HEK293 (cell line): ENCODE measurements around the gene MRPL3.

Source experiments
- CTCF ChIA-PET: fragments of 350-600 bp; formaldehyde crosslinking; extraction: SDS; loops from one replicate; lab custom pipeline; 2021; ENCODE audit warnings: antibody characterized with exemption; lab: Yijun Ruan, JAX
- POLR2A ChIA-PET: fragments of 300-600 bp; formaldehyde crosslinking; extraction: SDS; loops from one replicate; lab custom pipeline; 2020; ENCODE audit warnings: antibody characterized with exemption, inconsistent platforms; lab: Yijun Ruan, JAX
- H3K27ac ChIP-seq: fragments of 200-500 bp; sonication (Bioruptor generic); 2 replicates; pipeline ENCODE4 v1.5.1; 2014; ENCODE audit warnings: low read depth, low read length, control low read depth, inconsistent platforms; ENCODE audit errors: extremely low read depth
- H3K36me3 ChIP-seq, 2 experiments: fragments of 200-500 bp in 1 of 2; sonication (Bioruptor generic) in 1 of 2; 1 replicate in 1 of 2; 2 replicates in 1 of 2; pipeline ENCODE4 v1.5.1; 2014 to 2017; ENCODE audit warnings: inconsistent platforms in 2 of 2, low read length in 2 of 2; ENCODE audit not compliant: control insufficient read depth in 2 of 2, insufficient read depth in 1 of 2
- H3K4me1 ChIP-seq: fragments of 200-500 bp; sonication (Bioruptor generic); 2 replicates; pipeline ENCODE4 v1.5.1; 2014; ENCODE audit warnings: mild to moderate bottlenecking, low read length, inconsistent platforms; ENCODE audit not compliant: control insufficient read depth, insufficient read depth
- H3K4me3 ChIP-seq: 2 replicates; pipeline ENCODE4 v1.5.1; 2011; ENCODE audit warnings: low read depth, mild to moderate bottlenecking, control low read depth, low read length, moderate library complexity
- H3K9me3 ChIP-seq: fragments of 200-500 bp; sonication (Bioruptor generic); 2 replicates; pipeline ENCODE4 v1.5.1; 2014; ENCODE audit warnings: low read depth, low read length, inconsistent platforms; ENCODE audit not compliant: control insufficient read depth, insufficient read depth
- MZF1 ChIP-seq: fragments of 450-650 bp; formaldehyde crosslinking; IDR thresholded peaks from 2 replicates; pipeline ENCODE4 v1.5.1; 2017; ENCODE audit warnings: missing biosample characterization, missing genetic modification characterization, borderline replicate concordance
- SP3 ChIP-seq: fragments of 450-650 bp; formaldehyde crosslinking; IDR thresholded peaks from 2 replicates; pipeline ENCODE4 v1.5.1; 2016; ENCODE audit warnings: missing biosample characterization, missing genetic modification characterization
- YY2 ChIP-seq: fragments of 450-650 bp; formaldehyde crosslinking; IDR thresholded peaks from 2 replicates; pipeline ENCODE4 v1.5.1; 2016; ENCODE audit warnings: missing biosample characterization, missing genetic modification characterization
- ZBTB17 ChIP-seq: fragments of 450-650 bp; formaldehyde crosslinking; IDR thresholded peaks from 2 replicates; pipeline ENCODE4 v1.5.1; 2016; ENCODE audit warnings: missing biosample characterization, missing genetic modification characterization
- ZFP3 ChIP-seq: fragments of 450-650 bp; formaldehyde crosslinking; IDR thresholded peaks from 2 replicates; pipeline ENCODE4 v1.5.1; 2016; ENCODE audit warnings: low read depth, missing biosample characterization, missing genetic modification characterization
- ZFP69B ChIP-seq: fragments of 450-650 bp; formaldehyde crosslinking; IDR thresholded peaks from 2 replicates; pipeline ENCODE4 v1.5.1; 2016; ENCODE audit warnings: missing biosample characterization, missing genetic modification characterization
- ZIC2 ChIP-seq: fragments of 450-650 bp; formaldehyde crosslinking; IDR thresholded peaks from 2 replicates; pipeline ENCODE4 v1.5.1; 2016; ENCODE audit warnings: missing biosample characterization, missing genetic modification characterization
- ZNF155 ChIP-seq: fragments of 450-650 bp; formaldehyde crosslinking; IDR thresholded peaks from 2 replicates; pipeline ENCODE4 v1.5.1; 2016; ENCODE audit warnings: missing biosample characterization, missing genetic modification characterization
- ZNF169 ChIP-seq: fragments of 450-650 bp; formaldehyde crosslinking; IDR thresholded peaks from 2 replicates; pipeline ENCODE4 v1.5.1; 2016; ENCODE audit warnings: missing biosample characterization, missing genetic modification characterization
- ZNF221 ChIP-seq: fragments of 450-650 bp; formaldehyde crosslinking; IDR thresholded peaks from 2 replicates; pipeline ENCODE4 v1.5.1; 2017; ENCODE audit warnings: missing biosample characterization, missing genetic modification characterization, borderline replicate concordance
- ZNF366 ChIP-seq: fragments of 450-650 bp; formaldehyde crosslinking; conservative IDR thresholded peaks from 2 replicates; pipeline ENCODE4 v1.5.1; 2016; ENCODE audit warnings: missing biosample characterization, missing genetic modification characterization
- ZNF433 ChIP-seq: fragments of 450-650 bp; formaldehyde crosslinking; IDR thresholded peaks from 2 replicates; pipeline ENCODE4 v1.5.1; 2016; ENCODE audit warnings: missing biosample characterization, missing genetic modification characterization, low read depth
- ZNF514 ChIP-seq: fragments of 450-650 bp; formaldehyde crosslinking; IDR thresholded peaks from 2 replicates; pipeline ENCODE4 v1.5.1; 2016; ENCODE audit warnings: missing biosample characterization, missing genetic modification characterization
- ZNF521 ChIP-seq: fragments of 450-650 bp; formaldehyde crosslinking; IDR thresholded peaks from 2 replicates; pipeline ENCODE4 v1.5.1; 2017; ENCODE audit warnings: missing biosample characterization, mild to moderate bottlenecking, missing genetic modification characterization
- ZNF548 ChIP-seq: fragments of 450-650 bp; formaldehyde crosslinking; IDR thresholded peaks from 2 replicates; pipeline ENCODE4 v1.5.1; 2016; ENCODE audit warnings: missing biosample characterization, missing genetic modification characterization
- ZNF600 ChIP-seq: fragments of 450-650 bp; formaldehyde crosslinking; IDR thresholded peaks from 2 replicates; pipeline ENCODE4 v1.5.1; 2016; ENCODE audit warnings: missing biosample characterization, missing genetic modification characterization
- ZNF664 ChIP-seq: fragments of 450-650 bp; formaldehyde crosslinking; IDR thresholded peaks from 2 replicates; pipeline ENCODE4 v1.5.1; 2016; ENCODE audit warnings: missing biosample characterization, missing genetic modification characterization
- ZNF768 ChIP-seq: fragments of 450-650 bp; formaldehyde crosslinking; IDR thresholded peaks from 2 replicates; pipeline ENCODE4 v1.5.1; 2018; ENCODE audit warnings: missing biosample characterization, mild to moderate bottlenecking, missing genetic modification characterization
- ZNF837 ChIP-seq: fragments of 450-650 bp; formaldehyde crosslinking; IDR thresholded peaks from 2 replicates; pipeline ENCODE4 v1.5.1; 2016; ENCODE audit warnings: missing biosample characterization, missing genetic modification characterization
- TF ChIP-seq, protein P1 (sequence below): fragments of 450-650 bp; formaldehyde crosslinking; IDR thresholded peaks from 2 replicates; pipeline ENCODE4 v1.5.1; 2016; ENCODE audit warnings: missing biosample characterization, missing genetic modification characterization, borderline replicate concordance
- TF ChIP-seq, protein P2 (sequence below): fragments of 450-650 bp; formaldehyde crosslinking; IDR thresholded peaks from 2 replicates; pipeline ENCODE4 v1.5.1; 2016; ENCODE audit warnings: missing biosample characterization, missing genetic modification characterization
- TF ChIP-seq, protein P3 (sequence below): fragments of 450-650 bp; formaldehyde crosslinking; IDR thresholded peaks from 2 replicates; pipeline ENCODE4 v1.5.1; 2016; ENCODE audit warnings: missing biosample characterization, missing genetic modification characterization
- TF ChIP-seq, protein P4 (sequence below): fragments of 450-650 bp; formaldehyde crosslinking; IDR thresholded peaks from 2 replicates; pipeline ENCODE4 v1.5.1; 2016; ENCODE audit warnings: missing biosample characterization, missing genetic modification characterization
- TF ChIP-seq, protein P5 (sequence below): fragments of 450-650 bp; formaldehyde crosslinking; IDR thresholded peaks from 2 replicates; pipeline ENCODE4 v1.5.1; 2016; ENCODE audit warnings: missing biosample characterization, missing genetic modification characterization, low read depth

MRPL3 gene

DNA sequence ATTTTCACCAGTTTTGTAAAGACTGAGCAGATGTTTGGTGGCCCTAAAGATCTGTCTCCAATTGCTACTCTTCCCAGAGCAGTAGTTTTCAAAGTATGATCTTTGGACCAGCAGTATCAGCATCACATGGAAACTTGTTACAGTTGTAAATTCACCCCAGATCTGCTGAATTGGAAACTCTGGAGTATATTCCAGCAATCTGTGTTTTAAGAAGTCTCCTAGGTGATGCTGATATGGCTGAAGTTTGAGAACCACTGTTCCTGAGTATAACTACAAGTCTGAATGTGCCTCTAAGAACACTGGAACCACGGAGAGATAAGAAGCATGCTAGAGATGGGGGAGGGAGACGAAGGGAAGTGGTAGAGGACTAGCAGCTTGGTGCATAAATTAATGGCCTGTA is 75.5 kb downstream of the MRPL3 start (continued):
- TF ChIP-seq ZNF521 (tag by site-specific recombination) (no peak), ZNF155 (tag by site-specific recombination) (no peak), ZFP3 (tag by site-specific recombination) (no peak), ZNF169 (tag by site-specific recombination) (no peak), ZBTB17 (tag by site-specific recombination) (no peak), ZNF433 (no peak)
- TF ChIP-seq, protein P1, sequence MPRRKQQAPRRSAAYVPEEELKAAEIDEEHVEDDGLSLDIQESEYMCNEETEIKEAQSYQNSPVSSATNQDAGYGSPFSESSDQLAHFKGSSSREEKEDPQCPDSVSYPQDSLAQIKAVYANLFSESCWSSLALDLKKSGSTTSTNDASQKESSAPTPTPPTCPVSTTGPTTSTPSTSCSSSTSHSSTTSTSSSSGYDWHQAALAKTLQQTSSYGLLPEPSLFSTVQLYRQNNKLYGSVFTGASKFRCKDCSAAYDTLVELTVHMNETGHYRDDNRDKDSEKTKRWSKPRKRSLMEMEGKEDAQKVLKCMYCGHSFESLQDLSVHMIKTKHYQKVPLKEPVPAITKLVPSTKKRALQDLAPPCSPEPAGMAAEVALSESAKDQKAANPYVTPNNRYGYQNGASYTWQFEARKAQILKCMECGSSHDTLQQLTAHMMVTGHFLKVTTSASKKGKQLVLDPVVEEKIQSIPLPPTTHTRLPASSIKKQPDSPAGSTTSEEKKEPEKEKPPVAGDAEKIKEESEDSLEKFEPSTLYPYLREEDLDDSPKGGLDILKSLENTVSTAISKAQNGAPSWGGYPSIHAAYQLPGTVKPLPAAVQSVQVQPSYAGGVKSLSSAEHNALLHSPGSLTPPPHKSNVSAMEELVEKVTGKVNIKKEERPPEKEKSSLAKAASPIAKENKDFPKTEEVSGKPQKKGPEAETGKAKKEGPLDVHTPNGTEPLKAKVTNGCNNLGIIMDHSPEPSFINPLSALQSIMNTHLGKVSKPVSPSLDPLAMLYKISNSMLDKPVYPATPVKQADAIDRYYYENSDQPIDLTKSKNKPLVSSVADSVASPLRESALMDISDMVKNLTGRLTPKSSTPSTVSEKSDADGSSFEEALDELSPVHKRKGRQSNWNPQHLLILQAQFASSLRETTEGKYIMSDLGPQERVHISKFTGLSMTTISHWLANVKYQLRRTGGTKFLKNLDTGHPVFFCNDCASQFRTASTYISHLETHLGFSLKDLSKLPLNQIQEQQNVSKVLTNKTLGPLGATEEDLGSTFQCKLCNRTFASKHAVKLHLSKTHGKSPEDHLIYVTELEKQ (tag by site-specific recombination) = no peak
- TF ChIP-seq, protein P2, sequence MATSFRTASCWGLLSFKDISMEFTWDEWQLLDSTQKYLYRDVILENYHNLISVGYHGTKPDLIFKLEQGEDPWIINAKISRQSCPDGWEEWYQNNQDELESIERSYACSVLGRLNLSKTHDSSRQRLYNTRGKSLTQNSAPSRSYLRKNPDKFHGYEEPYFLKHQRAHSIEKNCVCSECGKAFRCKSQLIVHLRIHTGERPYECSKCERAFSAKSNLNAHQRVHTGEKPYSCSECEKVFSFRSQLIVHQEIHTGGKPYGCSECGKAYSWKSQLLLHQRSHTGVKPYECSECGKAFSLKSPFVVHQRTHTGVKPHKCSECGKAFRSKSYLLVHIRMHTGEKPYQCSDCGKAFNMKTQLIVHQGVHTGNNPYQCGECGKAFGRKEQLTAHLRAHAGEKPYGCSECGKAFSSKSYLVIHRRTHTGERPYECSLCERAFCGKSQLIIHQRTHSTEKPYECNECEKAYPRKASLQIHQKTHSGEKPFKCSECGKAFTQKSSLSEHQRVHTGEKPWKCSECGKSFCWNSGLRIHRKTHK (tag by site-specific recombination) = no peak

DNA sequence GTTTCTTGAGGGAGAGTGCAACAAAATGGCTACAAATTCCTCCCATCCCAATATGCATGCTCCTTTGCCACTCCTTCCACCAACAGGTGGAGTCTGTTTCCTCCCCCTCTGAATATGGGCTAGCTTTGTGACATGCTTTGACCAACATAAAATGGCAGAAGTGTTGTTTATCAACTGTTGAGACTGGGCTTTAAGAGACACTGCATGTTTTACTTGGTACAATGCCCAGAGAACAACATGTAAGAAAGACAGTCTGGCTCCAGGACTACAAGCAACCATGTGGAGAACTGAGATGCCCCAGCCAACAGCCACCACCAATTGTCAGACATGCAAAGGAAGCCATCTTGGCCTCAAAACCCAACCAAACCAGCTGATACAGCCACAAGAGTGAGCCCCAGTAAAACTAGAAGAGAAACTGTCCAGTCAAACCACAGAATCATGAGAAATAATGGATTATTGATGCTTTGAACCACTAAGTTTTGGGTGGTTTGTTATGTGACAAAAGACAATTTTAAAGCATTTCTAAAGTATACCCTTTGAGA is 80.7 kb downstream of the MRPL3 start:
- Histone ChIP-seq H3K36me3 (no peaks in the 10 kb centered on the region), H3K4me3 (no peak overlapping the region), H3K27ac (no peak overlapping the region), H3K4me1 (no peaks in the 10 kb centered on the region), H3K9me3 (no peaks in the 10 kb centered on the region)
- ChIA-PET CTCF (no interaction called here), POLR2A (no interaction called here)
- TF ChIP-seq ZNF600 (tag by site-specific recombination) (no peak), ZNF514 (tag by site-specific recombination) (no peak), ZFP69B (tag by site-specific recombination) (no peak), ZNF169 (tag by site-specific recombination) (no peak), ZIC2 (no peak), ZNF664 (tag by site-specific recombination) (no peak), ZNF837 (tag by site-specific recombination) (no peak), SP3 (tag by site-specific recombination) (no peak), ZNF548 (tag by site-specific recombination) (no peak), ZNF221 (tag by site-specific recombination) (no peak), ZNF768 (tag by site-specific recombination) (no peak), YY2 (tag by site-specific recombination) (no peak), MZF1 (no peak), ZNF366 (tag by site-specific recombination) (no peak)
- TF ChIP-seq, protein P3, sequence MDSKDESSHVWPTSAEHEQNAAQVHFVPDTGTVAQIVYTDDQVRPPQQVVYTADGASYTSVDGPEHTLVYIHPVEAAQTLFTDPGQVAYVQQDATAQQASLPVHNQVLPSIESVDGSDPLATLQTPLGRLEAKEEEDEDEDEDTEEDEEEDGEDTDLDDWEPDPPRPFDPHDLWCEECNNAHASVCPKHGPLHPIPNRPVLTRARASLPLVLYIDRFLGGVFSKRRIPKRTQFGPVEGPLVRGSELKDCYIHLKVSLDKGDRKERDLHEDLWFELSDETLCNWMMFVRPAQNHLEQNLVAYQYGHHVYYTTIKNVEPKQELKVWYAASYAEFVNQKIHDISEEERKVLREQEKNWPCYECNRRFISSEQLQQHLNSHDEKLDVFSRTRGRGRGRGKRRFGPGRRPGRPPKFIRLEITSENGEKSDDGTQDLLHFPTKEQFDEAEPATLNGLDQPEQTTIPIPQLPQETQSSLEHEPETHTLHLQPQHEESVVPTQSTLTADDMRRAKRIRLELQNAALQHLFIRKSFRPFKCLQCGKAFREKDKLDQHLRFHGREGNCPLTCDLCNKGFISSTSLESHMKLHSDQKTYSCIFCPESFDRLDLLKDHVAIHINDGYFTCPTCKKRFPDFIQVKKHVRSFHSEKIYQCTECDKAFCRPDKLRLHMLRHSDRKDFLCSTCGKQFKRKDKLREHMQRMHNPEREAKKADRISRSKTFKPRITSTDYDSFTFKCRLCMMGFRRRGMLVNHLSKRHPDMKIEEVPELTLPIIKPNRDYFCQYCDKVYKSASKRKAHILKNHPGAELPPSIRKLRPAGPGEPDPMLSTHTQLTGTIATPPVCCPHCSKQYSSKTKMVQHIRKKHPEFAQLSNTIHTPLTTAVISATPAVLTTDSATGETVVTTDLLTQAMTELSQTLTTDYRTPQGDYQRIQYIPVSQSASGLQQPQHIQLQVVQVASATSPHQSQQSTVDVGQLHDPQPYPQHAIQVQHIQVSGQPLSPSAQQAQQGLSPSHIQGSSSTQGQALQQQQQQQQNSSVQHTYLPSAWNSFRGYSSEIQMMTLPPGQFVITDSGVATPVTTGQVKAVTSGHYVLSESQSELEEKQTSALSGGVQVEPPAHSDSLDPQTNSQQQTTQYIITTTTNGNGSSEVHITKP (tag by site-specific recombination) = no peak
- TF ChIP-seq, protein P4, sequence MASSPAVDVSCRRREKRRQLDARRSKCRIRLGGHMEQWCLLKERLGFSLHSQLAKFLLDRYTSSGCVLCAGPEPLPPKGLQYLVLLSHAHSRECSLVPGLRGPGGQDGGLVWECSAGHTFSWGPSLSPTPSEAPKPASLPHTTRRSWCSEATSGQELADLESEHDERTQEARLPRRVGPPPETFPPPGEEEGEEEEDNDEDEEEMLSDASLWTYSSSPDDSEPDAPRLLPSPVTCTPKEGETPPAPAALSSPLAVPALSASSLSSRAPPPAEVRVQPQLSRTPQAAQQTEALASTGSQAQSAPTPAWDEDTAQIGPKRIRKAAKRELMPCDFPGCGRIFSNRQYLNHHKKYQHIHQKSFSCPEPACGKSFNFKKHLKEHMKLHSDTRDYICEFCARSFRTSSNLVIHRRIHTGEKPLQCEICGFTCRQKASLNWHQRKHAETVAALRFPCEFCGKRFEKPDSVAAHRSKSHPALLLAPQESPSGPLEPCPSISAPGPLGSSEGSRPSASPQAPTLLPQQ (tag by site-specific recombination) = no peak
- TF ChIP-seq, protein P5, sequence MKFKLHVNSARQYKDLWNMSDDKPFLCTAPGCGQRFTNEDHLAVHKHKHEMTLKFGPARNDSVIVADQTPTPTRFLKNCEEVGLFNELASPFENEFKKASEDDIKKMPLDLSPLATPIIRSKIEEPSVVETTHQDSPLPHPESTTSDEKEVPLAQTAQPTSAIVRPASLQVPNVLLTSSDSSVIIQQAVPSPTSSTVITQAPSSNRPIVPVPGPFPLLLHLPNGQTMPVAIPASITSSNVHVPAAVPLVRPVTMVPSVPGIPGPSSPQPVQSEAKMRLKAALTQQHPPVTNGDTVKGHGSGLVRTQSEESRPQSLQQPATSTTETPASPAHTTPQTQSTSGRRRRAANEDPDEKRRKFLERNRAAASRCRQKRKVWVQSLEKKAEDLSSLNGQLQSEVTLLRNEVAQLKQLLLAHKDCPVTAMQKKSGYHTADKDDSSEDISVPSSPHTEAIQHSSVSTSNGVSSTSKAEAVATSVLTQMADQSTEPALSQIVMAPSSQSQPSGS (tag by site-specific recombination) = no peak
